IPS-15b (cell line): Measurements from ENCODE around the gene KL.

Source experiments
- H3K27me3 ChIP-seq: one replicate; pipeline ENCODE4 v1.6.1; 2013; ENCODE audit warnings: low read length; ENCODE audit not compliant: control insufficient read depth, insufficient read depth
- H3K36me3 ChIP-seq: one replicate; pipeline ENCODE4 v1.6.1; 2013; ENCODE audit warnings: low read length; ENCODE audit not compliant: control insufficient read depth, insufficient read depth
- H3K4me1 ChIP-seq: one replicate; pipeline ENCODE4 v1.6.1; 2013; ENCODE audit warnings: mild to moderate bottlenecking, low read length; ENCODE audit not compliant: control insufficient read depth, insufficient read depth
- H3K4me3 ChIP-seq: one replicate; pipeline ENCODE4 v1.5.1; 2013; ENCODE audit warnings: low read depth, low read length
- H3K9ac ChIP-seq: one replicate; pipeline ENCODE4 v1.6.1; 2013; ENCODE audit warnings: low read depth, mild to moderate bottlenecking, low read length
- H3K9me3 ChIP-seq: one replicate; pipeline ENCODE4 v1.6.1; 2013; ENCODE audit warnings: mild to moderate bottlenecking, low read length; ENCODE audit not compliant: control insufficient read depth, insufficient read depth

The KL gene

DNA sequence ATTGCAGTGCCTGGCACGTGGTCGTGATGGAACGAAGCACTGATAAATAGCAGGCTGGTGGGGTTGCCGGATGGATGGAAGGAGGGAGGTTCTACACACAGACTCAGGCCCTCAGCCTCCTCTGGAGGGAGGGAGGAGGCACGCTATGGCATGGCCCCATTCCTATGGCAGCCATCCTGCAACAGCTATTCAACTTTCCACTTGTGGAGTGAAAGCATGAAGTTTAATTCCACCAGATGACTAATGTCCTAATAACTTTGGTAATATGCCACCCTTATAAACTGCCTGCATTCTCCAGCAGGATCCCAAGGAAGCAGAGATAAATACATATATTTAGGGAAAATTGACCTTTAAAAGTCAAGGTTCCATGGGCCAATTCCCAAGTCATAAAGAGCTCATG is 92.4 kb downstream of the KL start:
- Histone ChIP-seq H3K27me3 (no peaks in the 10 kb centered on the region), H3K9ac (no peak overlapping the region), H3K36me3 (no peaks in the 10 kb centered on the region), H3K9me3 (no peaks in the 10 kb centered on the region), H3K4me3 (no peak overlapping the region), H3K4me1 (no peaks in the 10 kb centered on the region)

DNA sequence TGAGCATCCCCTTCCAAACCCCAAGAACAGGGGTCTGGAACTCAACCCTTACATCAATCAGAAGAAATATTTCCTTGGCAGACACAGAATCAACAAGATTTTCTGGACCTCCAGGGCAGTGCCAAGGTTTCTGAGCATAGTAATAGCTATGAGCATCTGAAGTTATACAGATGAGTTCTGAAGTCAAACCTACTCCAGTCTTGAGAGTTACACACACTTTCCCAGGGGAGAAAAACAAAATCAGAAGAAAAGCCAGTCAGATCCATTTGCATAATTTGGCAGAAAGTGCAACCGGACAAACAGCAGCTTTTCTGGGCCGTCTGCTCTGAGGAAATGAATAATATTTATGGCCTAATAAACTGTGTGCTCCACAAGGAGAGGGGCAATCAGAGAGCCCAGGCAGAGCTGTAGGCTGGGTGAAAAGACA is 93.1 kb downstream of the KL start:
- Histone ChIP-seq H3K27me3 (no peaks in the 10 kb centered on the region), H3K9ac (no peak overlapping the region), H3K4me3 (no peak overlapping the region), H3K36me3 (no peaks in the 10 kb centered on the region), H3K9me3 (no peaks in the 10 kb centered on the region), H3K4me1 (no peaks in the 10 kb centered on the region)

DNA sequence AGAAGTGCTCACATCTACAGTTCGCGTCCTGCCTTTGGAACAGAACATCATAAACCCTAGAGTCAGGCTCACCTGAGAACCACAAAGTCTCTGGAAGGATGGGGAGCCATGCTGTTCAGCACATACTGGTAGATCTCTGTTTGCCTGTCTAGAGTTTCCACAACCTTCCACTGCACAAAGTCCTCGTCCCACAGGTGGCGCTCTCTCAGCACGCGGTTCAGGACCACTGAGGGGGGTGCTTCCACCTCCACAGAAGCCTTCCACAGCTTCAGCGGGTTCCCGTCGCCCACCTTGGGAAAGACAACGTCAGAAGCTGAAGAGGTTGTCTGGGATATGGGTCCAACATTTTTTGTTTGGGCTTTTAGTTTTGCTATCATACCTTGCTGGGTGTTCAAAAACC is 93.6 kb downstream of the KL start:
- Histone ChIP-seq H3K4me1 (no peaks in the 10 kb centered on the region), H3K4me3 (no peak overlapping the region), H3K9me3 (no peaks in the 10 kb centered on the region), H3K27me3 (no peaks in the 10 kb centered on the region), H3K36me3 (no peaks in the 10 kb centered on the region), H3K9ac (no peak overlapping the region)

DNA sequence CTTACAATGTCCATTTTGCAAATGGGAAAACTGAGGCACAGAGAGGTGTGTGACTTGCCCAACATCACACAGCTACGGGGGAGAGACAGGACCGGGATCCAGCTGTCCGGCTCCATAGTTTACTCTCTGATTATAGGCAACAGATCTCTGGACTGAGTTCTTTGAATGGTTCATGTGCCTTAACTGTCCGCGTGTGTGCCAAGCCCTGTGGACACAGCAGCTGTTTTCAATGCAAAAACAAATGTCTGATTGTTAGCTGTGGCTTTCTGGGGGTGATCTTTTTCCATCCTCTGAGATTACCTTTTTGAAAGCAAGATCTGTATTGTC is 94.1 kb downstream of the KL start:
- H3K27me3 ChIP-seq = no peaks in the 10 kb centered on the region
- no peak overlapping the region for H3K4me3 ChIP-seq
- no peak overlapping the region for H3K9ac ChIP-seq
- H3K4me1 ChIP-seq = no peaks in the 10 kb centered on the region
- H3K9me3 ChIP-seq = no peaks in the 10 kb centered on the region
- H3K36me3 ChIP-seq = no peaks in the 10 kb centered on the region

DNA sequence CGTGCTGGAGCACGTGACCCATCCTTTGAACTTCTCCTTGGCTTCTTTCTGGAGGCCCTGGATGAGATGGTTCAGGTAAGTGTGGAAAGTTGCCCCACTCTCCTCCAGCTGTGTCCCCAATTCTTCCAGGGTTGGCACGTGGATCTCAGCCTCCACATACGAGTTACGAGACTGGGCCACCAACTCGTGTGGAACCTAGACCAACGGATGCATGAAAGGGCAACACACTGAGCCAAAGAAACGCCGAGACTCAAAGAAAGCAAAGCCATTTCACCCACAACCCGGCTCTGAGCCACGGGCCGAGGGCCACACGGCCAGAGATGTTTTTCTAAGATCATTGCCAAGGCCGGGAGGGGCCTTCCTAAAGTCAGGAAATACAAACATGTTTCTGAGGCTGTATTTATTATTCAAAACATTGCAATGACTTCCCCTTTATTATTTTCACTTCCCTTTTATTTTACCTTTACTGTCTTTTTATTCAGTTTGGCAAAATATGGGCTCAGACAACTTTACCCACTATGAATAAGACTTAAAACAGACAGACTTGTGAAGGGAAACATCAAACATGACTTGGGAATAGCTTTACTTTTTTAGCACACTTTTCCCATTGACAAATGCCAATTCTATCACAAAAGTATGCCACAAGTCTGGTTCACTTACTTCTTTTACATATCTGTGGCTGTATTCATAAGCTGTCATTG is 94.6 kb downstream of the KL start:
- H3K9ac ChIP-seq = no peak overlapping the region
- no peaks in the 10 kb centered on the region for H3K27me3 ChIP-seq
- H3K36me3 ChIP-seq = no peaks in the 10 kb centered on the region
- no peak overlapping the region for H3K4me3 ChIP-seq
- no peaks in the 10 kb centered on the region for H3K9me3 ChIP-seq
- no peaks in the 10 kb centered on the region for H3K4me1 ChIP-seq

DNA sequence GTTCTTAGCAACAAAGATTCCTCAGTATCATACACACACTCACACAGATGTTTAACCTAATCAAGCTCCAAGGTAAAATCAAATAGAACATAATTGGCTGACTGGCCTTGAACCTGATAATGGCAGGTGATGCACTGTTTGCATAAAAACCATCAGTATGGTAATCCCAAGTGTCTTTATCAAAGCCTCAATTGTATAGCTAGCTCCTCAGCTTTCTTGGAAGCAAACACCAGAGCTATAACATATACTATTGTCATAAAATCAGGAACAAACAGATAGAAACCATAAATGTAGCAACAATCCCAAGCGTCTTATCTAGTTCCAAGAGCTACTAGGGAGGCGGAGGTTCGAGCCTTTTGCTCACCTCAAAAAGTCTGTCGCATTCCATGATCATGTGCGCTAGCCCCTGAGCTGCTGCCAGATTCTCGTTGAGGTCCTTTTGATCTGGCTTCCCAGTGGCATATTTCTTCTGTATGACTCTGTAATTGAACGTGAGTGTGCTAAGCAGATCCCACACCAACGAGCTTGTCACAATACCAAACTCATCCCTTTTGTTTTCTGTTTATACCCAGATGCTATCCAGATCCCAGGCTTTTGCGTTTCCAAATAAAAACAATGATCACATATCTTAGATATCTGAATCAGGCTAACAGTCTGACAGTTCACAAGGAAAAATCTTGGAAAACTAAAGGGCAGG is 95.3 kb downstream of the KL start:
- H3K4me3 ChIP-seq = no peak overlapping the region
- H3K4me1 ChIP-seq = no peaks in the 10 kb centered on the region
- no peaks in the 10 kb centered on the region for H3K9me3 ChIP-seq
- H3K36me3 ChIP-seq = no peaks in the 10 kb centered on the region
- H3K9ac ChIP-seq = no peak overlapping the region
- no peaks in the 10 kb centered on the region for H3K27me3 ChIP-seq

DNA sequence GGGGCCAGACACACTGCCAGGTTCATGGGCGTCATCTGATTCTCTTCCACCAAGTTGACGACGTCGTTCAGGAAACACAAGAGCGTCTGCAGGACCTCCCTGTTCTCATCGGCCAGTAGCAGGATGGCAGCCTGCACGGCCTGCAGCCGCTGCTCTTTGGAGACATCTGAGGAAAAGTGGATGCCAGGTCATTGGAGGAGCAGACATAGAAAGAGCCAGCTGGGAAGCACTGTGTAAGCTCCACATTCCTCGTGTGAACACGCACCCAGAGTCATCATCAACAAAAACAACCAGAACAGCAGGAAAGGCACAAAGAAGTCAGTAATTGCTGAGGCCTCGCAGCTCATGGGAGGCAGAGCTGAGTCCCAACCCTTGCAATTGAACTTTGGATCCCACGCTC is 96.5 kb downstream of the KL start:
- Histone ChIP-seq H3K9ac (no peak overlapping the region), H3K4me1 (no peaks in the 10 kb centered on the region), H3K4me3 (no peak overlapping the region), H3K27me3 (no peaks in the 10 kb centered on the region), H3K9me3 (no peaks in the 10 kb centered on the region), H3K36me3 (no peaks in the 10 kb centered on the region)

DNA sequence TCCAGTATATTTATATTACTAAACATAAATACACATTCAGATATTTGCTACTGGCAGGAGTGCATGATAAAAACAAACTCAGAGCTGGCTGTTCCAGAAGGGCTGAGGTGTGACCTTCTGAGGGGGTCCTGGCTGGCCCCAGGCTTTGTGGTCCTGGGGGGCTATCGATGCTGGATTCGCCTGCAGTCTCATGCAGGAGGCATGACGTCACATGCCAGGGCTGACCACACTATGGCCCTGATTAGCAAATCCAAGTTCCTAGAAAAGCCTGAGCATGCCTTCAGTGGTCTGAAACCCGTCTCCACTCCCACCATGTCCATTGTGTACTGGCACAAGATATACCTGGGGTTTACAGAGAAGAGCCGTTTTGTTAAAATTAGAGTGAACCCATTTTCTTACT is 97.9 kb downstream of the KL start:
- Histone ChIP-seq H3K9me3 (no peaks in the 10 kb centered on the region), H3K27me3 (no peaks in the 10 kb centered on the region), H3K9ac (no peak overlapping the region), H3K4me1 (no peaks in the 10 kb centered on the region), H3K36me3 (no peaks in the 10 kb centered on the region), H3K4me3 (no peak overlapping the region)

DNA sequence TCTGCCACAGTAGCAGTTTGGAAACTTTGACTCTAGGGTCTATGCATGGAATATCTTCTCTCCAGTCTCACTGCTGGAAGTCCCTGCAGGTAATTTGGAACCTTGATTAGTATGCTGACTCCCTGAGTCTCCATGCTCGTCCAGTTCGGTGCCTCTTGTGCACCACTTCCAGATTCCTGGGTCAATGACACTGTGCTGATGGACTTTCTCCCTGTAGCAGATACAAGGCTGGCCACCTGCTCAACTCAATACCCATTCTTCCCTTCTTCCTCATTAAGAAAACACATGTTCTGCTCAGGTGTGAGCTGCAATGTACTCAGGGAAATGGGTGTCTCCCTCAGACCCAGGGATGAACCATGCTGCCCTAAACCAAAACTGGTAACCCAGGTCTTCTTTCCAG is 99.1 kb downstream of the KL start:
- H3K9ac ChIP-seq = no peak overlapping the region
- no peaks in the 10 kb centered on the region for H3K36me3 ChIP-seq
- no peaks in the 10 kb centered on the region for H3K9me3 ChIP-seq
- no peak overlapping the region for H3K4me3 ChIP-seq
- no peaks in the 10 kb centered on the region for H3K27me3 ChIP-seq
- H3K4me1 ChIP-seq = no peaks in the 10 kb centered on the region
